Effector CD4-positive, alpha-beta T cell (primary cell): Measurements from ENCODE around the gene TPRX1.
"Not testable (repeated sequence)": the region's sequence is repeated elsewhere in the genome, so short reads cannot be mapped to it uniquely, and the experiment has no call there.

ENCODE experiments used
- DNase-seq: peaks from one replicate; pipeline ENCODE4 v3.0.0-alpha.2; 2020

Gene TPRX1

DNA sequence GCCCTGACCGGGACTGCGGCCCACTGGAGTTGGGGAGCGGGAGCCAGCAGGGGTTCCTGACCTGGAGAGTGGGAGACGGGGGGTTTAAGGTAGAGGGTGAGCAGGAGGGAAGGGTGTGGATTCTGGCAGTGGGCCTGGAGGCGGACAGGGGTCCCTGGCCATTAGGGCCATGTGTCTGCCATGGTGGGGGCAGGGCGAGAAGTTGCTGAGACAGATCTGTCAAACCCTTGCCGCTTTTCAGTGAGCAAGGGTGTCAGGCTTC, 38.1 kb downstream of the TPRX1 start:
- DNase-seq = no peak

DNA sequence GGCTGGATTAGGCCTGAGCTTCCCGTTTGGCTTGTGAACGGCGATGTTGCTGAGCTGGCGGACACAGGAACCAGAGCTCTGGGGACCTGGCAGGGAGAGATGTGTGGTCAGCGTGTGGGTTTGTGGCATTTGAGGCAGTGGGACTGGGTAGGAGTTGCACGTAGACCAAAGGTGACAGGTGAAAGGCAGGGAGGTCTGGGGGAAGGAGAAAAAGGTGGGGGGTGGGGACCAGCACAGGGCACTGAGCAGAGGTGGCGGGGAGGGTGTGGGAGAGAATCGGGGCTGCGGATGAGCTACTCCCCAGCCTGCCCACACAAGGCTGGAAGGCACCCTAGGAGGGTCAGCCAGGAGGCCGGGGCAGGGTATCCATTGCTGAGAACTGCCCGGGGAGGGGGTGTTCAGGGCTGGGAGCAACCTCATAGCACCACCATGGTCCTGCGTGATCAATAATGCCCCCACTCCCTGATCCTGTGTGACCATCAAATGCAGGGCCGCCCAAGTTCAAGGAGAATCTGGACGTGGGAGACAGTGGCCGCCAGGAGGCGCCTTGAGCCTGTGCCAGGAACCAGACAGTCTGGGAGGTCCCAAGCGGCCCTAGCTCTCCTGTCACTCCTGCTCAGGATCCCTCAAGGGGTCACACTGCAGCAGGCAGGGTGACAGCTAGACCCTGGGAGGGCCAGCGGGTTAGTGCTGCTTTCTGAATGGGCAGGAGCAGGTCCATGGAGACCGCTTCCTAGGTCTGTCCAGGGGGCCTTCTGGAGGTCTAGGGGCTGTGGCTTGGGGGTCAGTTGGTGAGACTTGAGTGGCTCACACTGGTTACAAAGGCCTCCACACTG, 38.6 kb downstream of the TPRX1 start:
- DNase-seq = peak; percentile 34

DNA sequence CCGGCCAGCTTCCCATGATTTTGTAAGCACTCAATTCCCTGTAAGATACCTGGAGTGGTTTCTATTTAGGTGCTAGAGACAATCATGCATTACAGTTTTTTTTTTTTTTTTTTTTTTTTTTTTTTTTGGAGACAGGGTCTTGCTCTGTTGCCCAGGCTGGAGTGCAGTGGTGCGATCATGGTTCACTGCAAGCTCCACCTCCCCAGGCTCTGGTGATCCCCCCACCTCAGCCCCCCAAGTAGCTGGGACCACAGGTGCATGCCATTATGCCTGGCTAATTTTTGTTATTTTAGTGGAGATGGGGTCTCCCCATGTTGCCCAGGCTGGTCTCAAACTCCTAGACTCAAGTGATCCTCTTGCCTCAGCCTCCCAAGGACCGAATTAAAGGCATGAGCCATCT, 39.6 kb downstream of the TPRX1 start:
- DNase-seq = not testable (repeated sequence)

DNA sequence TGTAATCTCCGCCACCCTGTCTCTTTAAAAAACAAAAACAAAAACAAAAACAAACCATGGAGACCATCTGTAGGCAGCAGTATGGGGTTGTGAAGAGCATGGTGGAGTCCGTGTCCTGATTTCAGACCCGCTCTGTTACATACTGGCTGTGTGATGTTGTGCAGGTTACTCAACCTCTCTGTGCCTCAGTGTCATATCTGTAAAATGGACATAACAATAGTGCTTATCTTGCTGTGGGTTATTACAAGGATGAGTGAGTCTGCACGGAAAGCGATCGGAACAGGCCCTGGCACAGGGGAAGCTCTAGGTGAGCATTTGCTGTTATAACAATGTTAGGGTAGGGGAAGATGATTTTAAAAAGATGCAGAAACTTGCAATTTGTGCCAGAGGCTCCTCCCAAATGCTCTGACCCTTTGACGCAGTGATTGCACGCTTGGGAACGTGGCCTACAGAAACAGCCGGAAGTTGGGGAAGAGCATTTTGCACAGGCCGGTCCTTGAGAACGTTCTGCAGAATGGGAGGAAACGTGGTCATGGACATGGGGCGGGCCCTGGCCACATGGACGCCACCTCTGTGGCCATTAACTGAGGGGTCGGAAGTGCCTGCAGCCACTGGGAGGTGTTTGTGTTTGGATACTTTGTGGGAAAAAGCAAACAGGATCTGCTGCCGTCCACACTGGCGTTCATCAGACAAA, 41.6 kb downstream of the TPRX1 start:
- no peak for DNase-seq

DNA sequence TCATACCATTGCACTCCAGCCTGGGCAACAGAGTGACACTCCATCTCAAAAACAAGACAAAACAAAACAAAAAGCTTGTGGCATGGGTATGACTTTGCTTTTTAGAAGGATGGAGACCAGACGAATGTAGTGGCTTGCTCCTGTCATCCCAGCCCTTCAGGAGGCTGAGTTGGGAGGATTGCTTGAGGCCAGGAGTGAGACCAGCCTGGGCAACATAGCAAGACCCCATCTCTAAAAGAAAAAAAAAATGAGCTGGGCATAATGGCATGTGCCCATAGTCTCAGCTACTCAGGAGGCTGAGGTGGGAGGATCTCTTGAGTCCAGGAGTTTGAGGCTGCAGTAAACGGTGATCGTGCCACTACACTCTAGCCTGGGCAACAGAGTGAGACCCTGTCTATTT, 42.2 kb downstream of the TPRX1 start:
- DNase-seq = no peak

DNA sequence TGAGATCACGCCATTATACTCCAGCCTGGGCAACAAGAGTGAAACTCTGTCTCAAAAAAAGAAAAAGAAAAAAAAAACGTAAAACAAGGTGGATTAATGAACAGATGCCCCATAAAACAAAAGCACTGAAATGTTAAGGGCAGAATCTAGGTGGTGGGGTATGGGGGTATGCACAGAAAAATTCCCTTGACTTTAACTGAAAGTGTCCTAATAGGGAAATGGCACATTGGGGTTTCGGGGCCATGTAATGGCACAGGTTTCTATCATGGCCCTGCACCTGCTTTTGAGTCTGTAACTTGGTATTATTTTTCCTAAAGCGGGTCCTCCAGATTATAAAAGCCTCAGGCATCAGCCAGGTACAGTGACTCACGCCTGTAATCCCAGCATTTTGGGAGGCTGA, 42.8 kb downstream of the TPRX1 start:
- DNase-seq = no peak

DNA sequence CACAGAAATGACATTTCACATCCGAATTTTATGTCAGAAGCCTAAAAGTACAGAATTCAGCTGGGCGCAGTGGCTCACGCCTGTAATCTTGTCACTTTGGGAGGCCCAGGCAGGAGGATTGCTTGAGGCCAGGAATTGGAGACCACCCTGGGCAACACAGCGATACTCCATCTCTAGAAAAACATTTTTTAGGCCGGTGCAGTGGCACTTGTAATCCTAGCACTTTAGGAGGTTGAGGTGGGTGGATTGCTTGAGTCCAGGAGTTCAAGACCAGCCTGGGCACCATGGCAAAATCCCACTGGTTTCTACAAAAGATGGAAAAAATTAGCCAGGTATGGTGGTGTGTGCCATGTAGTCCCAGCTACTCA, 43.7 kb downstream of the TPRX1 start:
- DNase-seq = no peak

DNA sequence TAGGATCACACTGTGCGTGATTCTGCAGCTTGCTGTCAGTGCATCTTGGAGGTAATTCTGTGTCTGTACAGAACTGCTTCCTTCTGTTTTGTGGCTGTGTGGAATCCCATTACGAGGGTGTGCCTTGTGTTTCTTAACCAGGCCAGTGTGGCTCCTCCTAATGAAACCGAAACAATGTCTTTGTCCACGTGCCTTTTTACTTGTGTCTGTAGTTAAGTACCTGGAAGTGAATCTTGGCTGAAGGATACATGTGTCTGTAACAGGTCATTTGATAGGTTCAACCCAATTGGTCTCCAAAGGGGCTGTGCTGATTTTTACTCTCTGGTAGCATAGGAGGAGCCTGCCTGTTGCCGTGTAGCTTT, 45.9 kb downstream of the TPRX1 start:
- DNase-seq = no peak

DNA sequence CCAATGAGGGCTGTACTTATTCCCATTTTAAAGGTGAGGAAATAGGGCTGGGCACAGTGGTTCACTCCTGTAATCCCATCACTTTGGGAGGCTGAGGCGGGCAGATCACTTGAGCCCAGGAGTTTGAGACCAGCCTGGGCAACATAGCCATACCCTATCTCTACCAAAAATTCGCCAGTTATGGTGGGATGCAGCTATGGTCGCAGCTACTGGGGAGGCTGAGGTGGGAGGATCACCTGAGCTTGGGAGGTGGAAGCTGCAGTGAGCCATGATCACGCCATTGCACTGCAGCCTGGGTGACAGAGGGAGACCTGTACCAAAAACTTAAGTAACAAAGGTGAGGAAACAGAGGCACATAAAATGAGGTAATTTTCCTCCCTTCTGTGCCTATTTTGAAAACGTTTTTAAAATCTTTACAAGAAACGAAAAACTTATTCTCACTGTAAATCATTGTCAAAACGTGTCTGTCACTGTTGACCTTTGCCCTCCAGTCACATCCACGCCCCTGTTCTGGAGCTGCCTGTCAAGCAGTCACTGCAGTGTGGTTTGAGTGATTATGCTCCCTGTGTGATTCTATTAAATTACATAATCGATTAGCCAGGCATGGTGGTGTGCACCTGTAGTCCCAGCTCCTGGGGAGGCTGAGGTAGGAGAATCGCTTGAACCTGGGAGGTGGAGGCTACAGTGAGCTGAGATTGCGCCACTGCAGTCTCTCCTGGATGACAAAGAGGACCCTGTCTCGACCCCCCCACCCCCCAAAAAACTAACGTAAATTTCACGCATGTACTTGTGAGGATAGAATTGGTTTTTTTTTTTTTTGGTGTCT, 46.5 kb downstream of the TPRX1 start:
- no peak for DNase-seq

DNA sequence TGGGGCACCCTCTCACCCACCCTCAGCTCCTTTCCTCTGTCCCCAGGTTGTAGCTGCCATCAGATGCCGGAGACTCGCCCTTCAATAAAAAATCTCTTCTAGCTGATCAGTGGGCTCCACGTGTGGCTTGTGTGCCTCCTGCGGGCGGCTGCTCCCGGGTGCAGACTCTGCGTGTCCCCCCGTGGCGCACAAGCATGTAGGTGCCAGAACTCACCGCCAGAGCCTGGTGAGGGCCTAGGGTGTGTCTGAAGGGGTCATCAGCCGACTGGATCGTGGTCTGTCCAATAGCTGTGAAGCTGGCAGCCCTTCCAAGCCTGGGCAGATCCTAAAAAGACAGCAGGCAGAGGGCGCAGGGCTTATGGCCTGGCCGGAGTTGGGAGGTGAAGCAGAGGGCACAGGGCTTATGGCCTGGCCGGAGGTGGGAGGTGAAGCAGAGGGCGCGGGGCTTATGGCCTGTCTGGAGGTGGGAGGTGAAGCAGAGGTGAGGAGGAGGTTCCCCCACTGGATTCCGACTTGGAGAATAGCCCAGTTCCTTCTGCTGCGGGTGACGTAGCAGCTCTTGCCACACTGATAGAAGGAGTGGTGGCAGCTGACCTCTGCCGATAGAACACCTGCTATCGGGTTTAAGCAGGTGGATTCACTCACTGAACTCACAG, 47.3 kb downstream of the TPRX1 start:
- DNase-seq = no peak

DNA sequence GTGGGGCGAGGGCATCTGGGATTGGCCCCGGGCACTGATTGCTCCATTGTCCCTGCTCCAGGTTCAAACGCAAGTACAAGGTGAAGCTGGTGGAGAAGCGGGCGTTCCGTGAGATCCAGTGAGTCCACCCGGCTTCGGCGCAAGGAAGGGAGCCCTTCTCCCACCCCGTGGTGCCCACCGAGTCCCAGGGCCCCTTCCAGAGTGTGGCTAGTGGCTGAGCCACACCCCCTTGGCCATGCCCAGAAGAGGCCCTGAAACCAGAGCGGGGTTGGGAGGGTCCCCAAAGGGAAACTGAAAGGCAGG, 47.8 kb downstream of the TPRX1 start:
- no peak for DNase-seq

DNA sequence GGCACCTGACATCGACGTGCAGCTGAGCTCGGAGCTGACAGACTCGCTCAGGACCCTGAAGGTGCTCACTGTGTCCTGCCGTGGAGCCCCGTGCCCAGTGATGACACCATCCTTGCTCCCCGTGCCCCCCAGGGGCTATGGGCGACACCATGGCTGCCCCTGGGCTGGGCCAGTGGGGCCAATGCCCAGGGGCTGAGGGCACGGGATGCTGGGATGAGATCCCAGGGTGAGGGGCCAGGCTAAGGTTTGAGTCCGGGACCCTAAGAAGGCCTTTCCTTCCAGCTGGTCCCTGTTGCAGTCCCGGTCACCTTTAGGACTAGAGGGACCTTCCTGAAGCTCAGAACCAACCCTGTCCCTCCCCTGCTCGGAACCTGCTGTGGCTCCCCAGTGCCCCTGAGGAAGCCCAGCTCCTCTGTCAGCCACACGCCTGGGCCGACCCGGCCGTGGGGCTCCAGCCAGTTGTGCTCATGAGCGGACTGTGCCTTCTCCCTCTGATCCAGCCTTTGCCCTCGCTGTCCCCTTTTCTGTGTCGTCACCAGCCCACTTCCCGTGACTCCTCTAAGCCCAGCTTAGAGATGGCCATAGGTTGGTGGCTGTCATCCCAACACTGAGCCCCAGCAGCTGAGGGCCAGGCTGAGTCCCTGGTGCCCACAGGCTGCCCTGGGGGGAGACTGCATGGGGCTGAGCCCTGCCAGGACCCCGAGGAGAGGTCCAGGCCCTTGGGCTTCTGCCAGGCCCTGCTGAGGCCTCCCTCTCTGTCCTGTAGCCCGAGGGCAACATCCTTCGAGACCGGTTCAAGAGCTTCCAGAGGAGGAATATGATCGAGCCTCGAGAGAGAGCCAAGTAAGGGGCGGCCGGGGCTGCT, 48.4 kb downstream of the TPRX1 start:
- DNase-seq = no peak

DNA sequence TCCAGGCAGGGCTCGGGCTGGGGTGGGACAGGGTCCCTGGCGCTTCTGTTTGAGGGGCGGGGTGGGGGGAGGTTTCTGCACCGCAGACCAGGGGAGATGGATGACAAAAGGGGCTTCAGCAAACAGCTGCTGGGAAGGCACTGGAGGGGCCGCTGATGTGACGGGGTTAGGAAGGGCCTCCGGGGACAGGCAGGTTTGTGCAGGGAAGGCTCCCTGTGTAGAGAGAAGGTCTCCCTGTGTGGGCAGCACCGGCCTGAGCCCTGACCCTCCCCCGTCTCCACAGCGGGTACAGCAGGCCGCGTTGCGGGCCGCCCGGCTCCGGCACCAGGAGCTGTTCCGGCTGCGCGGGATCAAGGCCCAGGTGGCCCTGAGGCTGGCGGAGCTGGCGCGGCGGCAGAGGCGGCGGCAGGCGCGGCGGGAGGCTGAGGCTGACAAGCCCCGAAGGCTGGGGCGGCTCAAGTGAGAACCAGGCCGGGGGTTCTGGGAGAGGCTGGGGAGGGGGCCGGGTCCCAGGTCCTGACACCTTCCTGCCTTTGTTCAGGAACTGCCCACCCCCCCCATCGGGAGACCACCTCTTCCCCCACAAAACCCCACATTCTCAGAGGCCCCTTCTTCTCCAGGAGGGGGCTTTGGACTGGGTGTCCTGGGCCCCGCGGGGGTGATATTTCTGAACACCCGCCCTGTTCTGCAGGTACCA, 49.1 kb downstream of the TPRX1 start:
- DNase-seq = no peak

DNA sequence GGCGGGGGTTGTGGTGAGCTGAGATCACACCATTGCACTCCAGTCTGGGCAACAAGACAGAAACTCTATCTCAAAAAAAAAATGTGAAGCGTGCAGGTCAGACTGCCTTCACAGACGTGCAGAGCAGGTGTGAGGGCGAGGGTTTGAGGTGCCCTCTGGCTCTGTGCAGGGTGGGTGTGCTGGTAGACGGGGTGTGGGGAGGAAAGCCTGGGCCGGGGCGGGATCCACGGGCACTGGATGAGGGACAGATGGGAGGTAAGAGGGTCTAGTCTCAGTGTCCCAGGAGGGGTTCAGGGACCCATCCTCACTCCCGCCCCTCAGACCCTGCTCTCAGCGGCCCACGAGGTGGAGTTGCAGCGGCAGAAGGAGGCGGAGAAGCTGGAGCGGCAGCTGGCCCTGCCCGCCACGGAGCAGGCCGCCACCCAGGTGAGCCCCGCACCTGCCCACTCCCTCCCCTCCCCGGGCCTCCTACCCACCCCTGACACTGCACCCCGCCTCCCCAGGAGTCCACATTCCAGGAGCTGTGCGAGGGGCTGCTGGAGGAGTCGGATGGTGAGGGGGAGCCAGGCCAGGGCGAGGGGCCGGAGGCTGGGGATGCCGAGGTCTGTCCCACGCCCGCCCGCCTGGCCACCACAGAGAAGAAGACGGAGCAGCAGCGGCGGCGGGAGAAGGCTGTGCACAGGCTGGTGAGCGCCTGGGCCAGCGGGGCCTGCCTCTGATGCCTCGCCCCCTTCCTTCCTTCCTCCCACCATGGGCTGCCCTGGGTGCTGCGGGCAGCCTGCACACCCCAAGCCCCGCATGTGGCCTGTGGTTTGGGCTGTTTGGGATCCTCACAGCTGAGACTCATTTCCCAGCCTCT, 49.9 kb downstream of the TPRX1 start:
- no peak for DNase-seq

DNA sequence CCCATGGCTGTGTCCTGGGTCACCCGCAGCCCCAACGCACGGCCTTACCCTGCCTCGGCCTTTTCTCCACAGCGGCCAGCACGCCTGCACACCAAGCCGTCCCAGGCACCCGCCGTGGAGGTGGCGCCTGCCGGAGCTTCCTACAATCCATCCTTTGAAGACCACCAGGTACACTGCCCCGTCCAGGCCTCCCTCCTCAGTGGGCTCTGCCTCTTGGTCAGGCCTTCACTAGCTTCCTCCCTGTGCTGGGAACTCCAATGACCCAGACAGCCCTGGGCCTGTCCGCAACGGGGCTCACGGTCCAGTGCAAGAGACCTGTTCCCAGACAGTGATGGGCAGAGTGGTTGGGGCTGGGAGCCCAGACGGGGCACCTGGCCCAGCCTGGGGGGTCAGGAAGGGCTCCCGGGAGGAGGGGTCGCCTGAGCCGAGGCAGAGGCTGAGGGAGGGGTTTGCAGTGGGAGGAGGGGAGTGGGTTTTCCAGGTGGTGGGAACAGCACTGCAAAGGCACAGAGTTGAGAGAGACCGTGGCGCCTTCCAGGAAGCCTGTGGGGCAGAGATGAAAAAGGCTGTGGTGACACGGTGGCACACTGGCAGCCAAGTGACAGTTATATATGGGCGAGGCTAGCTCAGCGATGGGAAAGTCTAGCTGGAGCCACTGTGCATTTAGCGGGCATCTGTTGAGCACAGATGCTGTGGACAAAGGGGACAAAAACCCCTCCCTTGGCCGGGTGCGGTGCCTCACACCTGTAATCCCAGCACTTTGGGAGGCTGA, 51.7 kb downstream of the TPRX1 start:
- DNase-seq = no peak
